Neuronal stem cell (in vitro differentiated cells): ENCODE results near the gene BCKDHB.

Source experiments
- DNase-seq: peaks from one replicate; pipeline ENCODE4 v3.0.0-alpha.2; 2013; ENCODE audit warnings: low spot score
- H2AFZ ChIP-seq: one replicate; pipeline ENCODE4 v1.6.1; 2013; ENCODE audit warnings: mild to moderate bottlenecking, low read length, inconsistent platforms
- H2AK5ac ChIP-seq: 2 replicates; pipeline ENCODE4 v1.6.1; 2013; ENCODE audit warnings: low read depth, mild to moderate bottlenecking, inconsistent platforms, low read length, moderate library complexity, mixed read lengths
- H2BK120ac ChIP-seq: 2 replicates; pipeline ENCODE4 v1.6.1; 2013; ENCODE audit warnings: low read depth, mild to moderate bottlenecking, inconsistent platforms, low read length, moderate library complexity, mixed read lengths
- H2BK12ac ChIP-seq: one replicate; pipeline ENCODE4 v1.6.1; 2013; ENCODE audit warnings: low read length, inconsistent platforms
- H2BK15ac ChIP-seq: 2 replicates; pipeline ENCODE4 v1.6.1; 2013; ENCODE audit warnings: mild to moderate bottlenecking, low read length, inconsistent platforms, mixed read lengths
- H2BK5ac ChIP-seq: one replicate; pipeline ENCODE4 v1.6.1; 2013; ENCODE audit warnings: inconsistent platforms, mild to moderate bottlenecking, low read length, moderate library complexity
- H3K14ac ChIP-seq: one replicate; pipeline ENCODE4 v1.6.1; 2013; ENCODE audit warnings: low read length, inconsistent platforms
- H3K18ac ChIP-seq: 2 replicates; pipeline ENCODE4 v1.6.1; 2013; ENCODE audit warnings: low read length, inconsistent platforms
- H3K23ac ChIP-seq: 2 replicates; pipeline ENCODE4 v1.6.1; 2013; ENCODE audit warnings: low read depth, mild to moderate bottlenecking, mixed read lengths, low read length, inconsistent platforms; ENCODE audit not compliant: poor library complexity
- H3K27ac ChIP-seq: replicated peaks from 3 replicates; pipeline ENCODE4 v1.5.1; 2013; ENCODE audit warnings: low read length, inconsistent platforms
- H3K27me3 ChIP-seq, 3 experiments: 2 replicates each; pipeline ENCODE4 v1.6.1; 2013; ENCODE audit warnings: low read length in 3 of 3, mild to moderate bottlenecking in 2 of 3, inconsistent platforms in 1 of 3, low read depth in 1 of 3, mixed read lengths in 1 of 3, moderate library complexity in 1 of 3; ENCODE audit not compliant: control insufficient read depth in 3 of 3, insufficient read depth in 3 of 3
- H3K36me3 ChIP-seq, 2 donors: replicated peaks in 1 of 2; 2 replicates each; pipeline ENCODE4 v1.6.1; 2013; ENCODE audit warnings: low read length in 2 of 2; ENCODE audit not compliant: control insufficient read depth in 2 of 2, insufficient read depth in 2 of 2
- H3K4ac ChIP-seq: 2 replicates; pipeline ENCODE4 v1.6.1; 2013; ENCODE audit warnings: inconsistent platforms, mild to moderate bottlenecking, low read length, moderate library complexity
- H3K4me1 ChIP-seq, 2 donors: 1 replicate in 1 of 2; 2 replicates in 1 of 2; pipeline ENCODE4 v1.6.1; 2013; ENCODE audit warnings: low read length in 2 of 2, low read depth in 1 of 2; ENCODE audit not compliant: control insufficient read depth in 2 of 2, insufficient read depth in 1 of 2
- H3K4me2 ChIP-seq: one replicate; pipeline ENCODE4 v1.6.1; 2013; ENCODE audit warnings: mild to moderate bottlenecking, low read length, inconsistent platforms; ENCODE audit not compliant: insufficient read depth, poor library complexity, severe bottlenecking
- H3K4me3 ChIP-seq, 2 donors: 2 replicates each; pipeline ENCODE4 v1.5.1; 2013; ENCODE audit warnings: low read length in 2 of 2, mild to moderate bottlenecking in 2 of 2, inconsistent platforms in 1 of 2, moderate library complexity in 1 of 2
- H3K79me1 ChIP-seq: one replicate; pipeline ENCODE4 v1.6.1; 2013; ENCODE audit warnings: low read depth, mild to moderate bottlenecking, inconsistent platforms, low read length, moderate library complexity
- H3K9ac ChIP-seq: one replicate; pipeline ENCODE4 v1.6.1; 2013; ENCODE audit warnings: mild to moderate bottlenecking, low read depth, low read length, inconsistent platforms; ENCODE audit not compliant: poor library complexity
- H3K9me3 ChIP-seq, 2 donors: replicated peaks in 1 of 2; 2 replicates each; pipeline versions ENCODE3 to v1.6.1; 2013; ENCODE audit warnings: low read length in 2 of 2, mild to moderate bottlenecking in 2 of 2, inconsistent platforms in 1 of 2, low read depth in 1 of 2, mixed read lengths in 1 of 2, moderate library complexity in 1 of 2; ENCODE audit not compliant: control insufficient read depth in 2 of 2, insufficient read depth in 1 of 2
- H4K8ac ChIP-seq: one replicate; pipeline ENCODE4 v1.6.1; 2013; ENCODE audit warnings: low read depth, mild to moderate bottlenecking, inconsistent platforms, low read length, moderate library complexity
- H4K91ac ChIP-seq: one replicate; pipeline ENCODE4 v1.6.1; 2013; ENCODE audit warnings: low read length, low read depth, mild to moderate bottlenecking, inconsistent platforms; ENCODE audit not compliant: poor library complexity
- WGBS, 2 donors: extraction: QIAGEN DNeasy Blood & Tissue Kit; methylation state at CpG; one replicate each; pipeline ENCODE4 v1.1.7; 2013; ENCODE audit warnings: missing lambda C conversion rate in 2 of 2, mixed read lengths in 1 of 2; ENCODE audit not compliant: insufficient read length in 2 of 2, insufficient replicate concordance in 1 of 2; ENCODE audit errors: extremely low coverage in 2 of 2; 5-methylcytosine and 5-hydroxymethylcytosine counted together

BCKDHB gene

GRCh38 chr6:80227545-80228105, 121.2 kb downstream of the BCKDHB start:
- no peak overlapping the region for H2BK12ac ChIP-seq
- H4K91ac ChIP-seq: no peak overlapping the region
- no peak overlapping the region for H2BK5ac ChIP-seq
- H3K79me1 ChIP-seq: no peaks in the 10 kb centered on the region
- no peak overlapping the region for H3K4me2 ChIP-seq
- H3K4me3 ChIP-seq: no peak overlapping the region
- no peak overlapping the region for H2BK15ac ChIP-seq
- no peak overlapping the region for H2AFZ ChIP-seq
- DNase-seq: no peak
- H3K14ac ChIP-seq: no peak overlapping the region
- no peak overlapping the region for H4K8ac ChIP-seq
- no peak overlapping the region for H2BK120ac ChIP-seq
- H3K9ac ChIP-seq: no peak overlapping the region
- WGBS, 2 donors: no CpG with 5 or more reads among the region's 2 CpGs
- H3K23ac ChIP-seq: no peak overlapping the region
- no peak overlapping the region for H2AK5ac ChIP-seq
- no peak overlapping the region for H3K4ac ChIP-seq
- no peak overlapping the region for H3K27ac ChIP-seq
- no peaks in the 10 kb centered on the region for H3K36me3 ChIP-seq
- H3K9me3 ChIP-seq: peaks cover 1 to 3% of the 10 kb centered on the region in 2 donors
- peaks cover 0 to 1% of the 10 kb centered on the region in 2 donors for H3K4me1 ChIP-seq
- no peak overlapping the region for H3K18ac ChIP-seq
- H3K27me3 ChIP-seq: no peaks in the 10 kb centered on the region

DNA sequence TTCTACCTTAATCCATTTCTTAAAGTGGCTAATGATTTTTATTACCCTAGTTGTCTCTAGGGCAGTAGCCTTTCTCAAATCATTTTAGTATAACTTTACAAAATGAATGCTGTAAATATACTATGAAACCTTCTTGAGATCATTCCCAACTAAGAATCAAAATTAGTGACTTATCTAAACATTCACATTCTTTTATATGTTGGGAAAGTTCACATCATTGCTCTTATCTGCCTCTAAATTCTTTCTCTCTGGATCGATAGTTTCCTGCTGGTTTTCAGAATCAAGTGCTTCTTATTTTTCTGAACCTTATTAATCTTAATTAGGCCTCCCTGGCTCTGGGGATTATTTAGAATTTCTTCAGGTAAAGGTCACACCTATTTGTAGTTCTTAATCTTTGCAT, 126.8 kb downstream of the BCKDHB start:
- Histone ChIP-seq H3K27ac (no peak overlapping the region), H3K4ac (no peak overlapping the region), H3K79me1 (no peaks in the 10 kb centered on the region), H3K9me3 (peaks cover 1 to 3% of the 10 kb centered on the region in 2 donors), H4K8ac (no peak overlapping the region), H3K27me3 (no peaks in the 10 kb centered on the region), H2BK120ac (no peak overlapping the region), H3K4me1 (no peaks in the 10 kb centered on the region), H2BK15ac (no peak overlapping the region), H3K14ac (no peak overlapping the region), H2BK12ac (no peak overlapping the region), H3K4me2 (no peak overlapping the region), H2BK5ac (no peak overlapping the region), H2AFZ (no peak overlapping the region), H4K91ac (no peak overlapping the region), H3K9ac (no peak overlapping the region), H3K36me3 (no peaks in the 10 kb centered on the region), H2AK5ac (no peak overlapping the region), H3K23ac (no peak overlapping the region), H3K4me3 (no peak overlapping the region), H3K18ac (no peak overlapping the region)
- no CpG with 5 or more reads among the region's 1 CpG for WGBS, 2 donors
- DNase-seq: no peak

DNA sequence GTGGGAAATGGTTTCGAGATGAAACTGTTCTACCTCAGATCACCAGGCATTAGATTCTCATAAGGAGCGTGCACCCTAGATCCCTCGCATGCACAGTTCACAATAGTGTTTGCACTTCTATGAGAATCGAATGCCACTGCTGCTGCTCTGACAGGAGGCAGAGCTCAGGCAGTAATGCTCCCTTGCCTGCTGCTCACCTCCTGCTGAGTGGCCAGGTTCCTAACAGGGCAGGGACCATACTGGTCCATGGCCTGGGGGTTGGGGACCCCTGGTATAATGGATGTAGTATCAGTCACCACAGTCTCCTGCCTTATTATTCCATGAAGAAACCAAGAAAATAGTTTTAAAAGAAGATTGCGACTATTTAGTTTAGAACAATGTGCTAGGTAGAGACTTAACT, 127.5 kb downstream of the BCKDHB start:
- WGBS, 2 donors: no CpG with 5 or more reads among the region's 5 CpGs

DNA sequence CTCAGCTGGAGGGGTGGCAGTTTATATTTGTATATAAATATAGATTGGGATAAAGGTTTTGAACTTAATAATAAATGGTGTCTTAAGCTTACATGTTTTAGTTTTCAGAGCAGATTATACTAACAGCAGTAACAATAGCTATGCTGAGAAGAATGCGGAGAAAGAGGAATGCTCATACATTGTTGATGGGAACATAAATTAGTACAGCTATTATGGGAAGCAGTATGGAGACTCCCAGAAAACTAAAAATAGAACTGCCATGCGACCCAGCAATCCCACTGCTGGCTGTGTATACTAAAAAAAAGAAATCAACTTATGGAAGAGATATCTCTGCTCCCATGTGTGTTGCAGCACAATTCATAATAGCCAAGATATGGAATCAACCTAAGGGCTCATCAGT, 127.9 kb downstream of the BCKDHB start:
- Histone ChIP-seq H3K4me3 (no peak overlapping the region), H2BK120ac (no peak overlapping the region), H3K9ac (no peak overlapping the region), H3K23ac (no peak overlapping the region), H2BK5ac (no peak overlapping the region), H2BK15ac (no peak overlapping the region), H3K14ac (no peak overlapping the region), H3K4me1 (no peaks in the 10 kb centered on the region), H3K36me3 (no peaks in the 10 kb centered on the region), H4K8ac (no peak overlapping the region), H3K4ac (no peak overlapping the region), H3K4me2 (no peak overlapping the region), H3K79me1 (no peaks in the 10 kb centered on the region), H2AK5ac (no peak overlapping the region), H3K27ac (no peak overlapping the region), H3K9me3 (peaks cover 0 to 3% of the 10 kb centered on the region in 2 donors), H2AFZ (no peak overlapping the region), H2BK12ac (no peak overlapping the region), H3K18ac (no peak overlapping the region), H3K27me3 (no peaks in the 10 kb centered on the region), H4K91ac (no peak overlapping the region)
- no CpG with 5 or more reads among the region's 2 CpGs for WGBS, 2 donors
- DNase-seq: no peak

More for the DNA sequence above, 127.5 kb downstream of the BCKDHB start:
- Histone ChIP-seq H2BK15ac (no peak overlapping the region), H3K27me3 (no peaks in the 10 kb centered on the region), H3K4ac (no peak overlapping the region), H3K27ac (no peak overlapping the region), H3K4me3 (no peak overlapping the region), H3K14ac (no peak overlapping the region), H2BK5ac (no peak overlapping the region), H3K79me1 (no peaks in the 10 kb centered on the region), H2AK5ac (no peak overlapping the region), H3K9me3 (peaks cover 1 to 3% of the 10 kb centered on the region in 2 donors), H3K18ac (no peak overlapping the region), H3K36me3 (no peaks in the 10 kb centered on the region), H3K23ac (no peak overlapping the region), H3K4me2 (no peak overlapping the region), H3K4me1 (no peaks in the 10 kb centered on the region), H2BK12ac (no peak overlapping the region), H4K8ac (no peak overlapping the region), H2BK120ac (no peak overlapping the region), H3K9ac (peak overlapping the region; percentile 44), H2AFZ (no peak overlapping the region), H4K91ac (no peak overlapping the region)
- no peak for DNase-seq
